SKM-1 (cell line): ENCODE data around the gene IL1RAP.
"Not testable (repeated sequence)": the region's sequence is repeated elsewhere in the genome, so short reads cannot be mapped to it uniquely, and the experiment has no call there.

Experiments
- DNase-seq: peaks from one replicate; lab custom pipeline; 2025; ENCODE audit not compliant: unreplicated experiment; lab: John Stamatoyannopoulos, UW

Gene IL1RAP

DNA sequence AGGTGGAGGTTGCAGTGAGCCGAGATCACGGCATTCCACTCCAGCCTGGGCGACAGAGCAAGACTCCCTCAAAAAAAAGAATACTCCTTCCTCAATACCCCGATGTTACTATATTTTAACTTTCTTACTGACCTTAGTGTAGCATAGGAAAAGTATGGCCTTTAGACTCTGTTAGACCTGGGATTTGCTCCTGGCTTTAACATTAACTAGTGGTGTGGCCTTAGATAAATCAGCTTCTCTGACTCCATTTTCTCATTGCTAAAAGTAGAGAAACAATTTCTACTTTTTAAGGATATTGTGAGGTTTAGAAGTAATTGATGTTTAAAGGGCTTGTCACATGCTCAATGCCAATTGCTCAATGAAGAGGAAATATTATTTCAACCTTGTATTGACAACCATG is 7.6 kb upstream of the IL1RAP start:
- no peak for DNase-seq

DNA sequence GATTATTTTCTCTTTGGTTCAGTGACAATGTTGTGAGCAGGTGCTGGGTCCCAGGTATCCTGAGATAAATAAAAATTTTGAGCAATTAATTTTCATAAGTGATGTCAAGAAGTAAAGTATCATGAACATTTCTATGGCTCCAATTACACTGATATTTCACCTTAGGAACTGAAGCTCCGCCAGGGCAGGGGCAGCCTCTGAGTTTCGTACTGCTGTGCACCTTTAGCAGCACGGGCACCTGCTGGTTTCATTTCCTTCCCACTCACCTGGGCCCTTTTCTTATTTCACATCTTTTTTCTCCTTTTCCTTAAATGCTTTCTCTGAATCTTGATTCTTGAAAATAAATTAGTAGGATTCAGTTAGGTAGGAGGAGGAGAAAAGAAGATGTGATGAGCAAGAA is 1.2 kb upstream of the IL1RAP start:
- DNase-seq: no peak

DNA sequence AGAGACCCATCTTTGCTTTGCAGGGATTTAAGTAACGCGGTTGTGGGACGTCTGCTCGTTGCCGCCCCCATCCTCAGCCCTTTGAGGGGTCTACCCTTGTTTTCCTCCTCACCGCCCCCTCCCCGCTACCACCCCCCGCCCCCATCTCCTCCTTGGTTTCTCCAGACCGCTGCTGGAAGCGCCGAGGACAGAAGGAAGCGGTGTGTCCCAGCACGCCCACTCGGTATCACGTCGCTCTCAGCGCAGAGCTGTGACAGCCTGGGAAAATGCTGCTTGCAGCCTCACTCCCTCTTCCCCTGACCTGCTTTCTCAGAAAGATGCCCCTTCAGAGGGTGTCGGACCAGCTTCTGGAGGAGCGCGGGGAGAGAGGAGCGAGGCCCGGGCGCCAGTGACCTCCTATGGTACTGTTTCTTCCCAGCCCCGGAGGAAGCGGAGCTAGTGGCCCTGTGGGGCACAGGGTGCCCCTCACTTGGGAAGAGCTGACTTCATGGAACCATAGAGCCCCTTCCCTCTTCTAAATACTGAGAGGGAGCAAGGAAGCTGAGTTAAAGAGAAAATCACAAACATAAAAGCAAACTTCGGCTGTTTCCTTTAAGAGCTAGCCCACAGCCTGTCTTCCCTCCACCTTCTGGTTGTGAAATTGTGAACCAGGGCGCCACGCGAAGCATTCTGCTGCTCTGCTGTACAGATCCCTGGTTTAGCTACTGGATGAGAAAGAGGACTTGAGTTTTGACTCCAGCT is 698 bp downstream of the IL1RAP start:
- DNase-seq: peak; percentile 21

DNA sequence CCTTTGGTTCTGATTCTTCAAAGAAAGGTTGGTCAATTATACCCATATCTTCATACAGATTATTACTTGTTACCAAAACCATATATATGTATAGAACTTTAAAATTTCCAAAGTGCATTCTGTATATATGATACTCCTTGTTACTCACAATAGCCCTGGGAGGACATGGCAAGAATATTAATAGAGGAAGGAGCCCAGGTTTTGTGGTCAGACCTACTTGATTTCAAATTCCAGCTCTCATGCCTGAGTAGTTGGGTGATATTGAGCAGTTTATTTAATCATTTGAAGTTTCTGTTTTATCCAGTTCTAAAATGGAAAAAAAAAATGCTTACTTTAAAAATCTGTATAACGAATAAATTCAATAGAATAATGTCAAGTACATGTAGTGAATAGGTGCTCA is 2.5 kb downstream of the IL1RAP start:
- DNase-seq: no peak

DNA sequence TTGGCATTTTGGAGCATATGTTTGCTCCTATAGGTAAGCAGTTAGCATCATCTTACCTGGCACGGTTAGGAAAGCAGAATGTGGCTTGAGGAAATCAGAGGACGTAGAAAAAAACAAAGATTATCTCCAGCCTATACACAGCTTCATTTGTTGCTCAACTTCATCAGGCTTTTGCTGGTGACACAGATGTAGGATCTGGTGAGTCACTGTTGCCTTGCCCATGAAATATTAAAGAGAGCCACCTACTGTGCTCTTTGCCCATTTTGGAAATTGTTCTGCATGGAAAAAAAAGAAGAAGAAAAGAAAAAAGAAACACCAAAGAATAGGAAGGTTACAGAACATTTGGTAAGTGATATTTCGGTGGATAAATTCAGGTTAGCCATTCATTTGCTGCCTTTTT is 3.8 kb downstream of the IL1RAP start:
- DNase-seq: no peak

DNA sequence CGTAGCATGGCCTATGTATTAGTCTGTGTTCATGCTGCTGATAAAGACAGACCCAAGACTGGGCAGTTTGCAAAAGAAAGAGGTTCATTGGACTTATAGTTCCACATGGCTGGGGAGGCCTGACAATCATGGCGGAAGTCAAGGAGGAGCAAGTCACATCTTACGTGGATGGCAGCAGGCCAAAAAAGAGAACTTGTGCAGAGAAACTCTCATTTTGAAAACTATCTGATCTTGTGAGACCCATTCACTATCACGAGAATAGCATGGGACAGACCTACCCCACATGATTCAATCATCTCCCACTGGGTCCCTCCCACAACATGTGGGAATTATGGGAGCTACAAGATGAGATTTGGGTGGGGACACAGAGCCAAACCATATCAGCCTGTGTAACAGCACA is 4.6 kb downstream of the IL1RAP start:
- not testable (repeated sequence) for DNase-seq

DNA sequence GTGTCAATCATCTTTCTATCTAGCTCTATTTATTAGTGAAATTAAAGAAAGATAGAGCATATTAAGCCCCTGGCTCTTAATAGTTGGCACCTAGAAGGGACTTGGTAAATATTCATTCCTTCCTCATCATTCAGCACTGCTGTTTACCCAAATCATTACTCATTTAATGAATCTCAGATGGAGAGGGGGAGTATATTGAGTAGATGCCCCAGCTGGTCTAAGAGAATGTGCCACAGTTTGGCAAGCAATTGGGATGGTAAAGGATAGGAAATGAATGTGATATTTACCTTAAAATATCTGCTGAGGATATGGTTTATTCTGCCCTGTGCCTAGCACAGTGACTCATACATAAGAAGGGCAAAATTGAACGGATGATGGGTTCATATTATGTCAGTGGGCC is 6.0 kb downstream of the IL1RAP start:
- no peak for DNase-seq

DNA sequence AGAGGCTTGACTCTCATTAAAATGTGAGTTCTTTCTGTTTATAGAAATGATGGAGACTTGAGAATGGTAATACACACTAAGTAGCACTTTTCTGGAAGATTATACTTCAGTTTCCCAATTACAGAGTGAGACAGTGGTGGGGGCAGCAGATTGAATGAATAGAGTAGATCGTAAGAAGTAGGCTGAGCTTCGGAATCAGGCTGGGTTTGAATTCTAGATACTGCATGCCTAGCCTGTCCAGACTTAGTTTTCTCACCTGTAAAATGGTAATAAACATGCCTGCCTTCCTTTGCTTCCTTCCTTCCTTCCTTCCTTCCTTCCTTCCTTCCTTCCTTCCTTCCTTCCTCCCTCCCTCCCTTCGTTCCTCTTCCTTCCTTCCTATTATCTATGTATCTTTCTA is 8.1 kb downstream of the IL1RAP start:
- no peak for DNase-seq

DNA sequence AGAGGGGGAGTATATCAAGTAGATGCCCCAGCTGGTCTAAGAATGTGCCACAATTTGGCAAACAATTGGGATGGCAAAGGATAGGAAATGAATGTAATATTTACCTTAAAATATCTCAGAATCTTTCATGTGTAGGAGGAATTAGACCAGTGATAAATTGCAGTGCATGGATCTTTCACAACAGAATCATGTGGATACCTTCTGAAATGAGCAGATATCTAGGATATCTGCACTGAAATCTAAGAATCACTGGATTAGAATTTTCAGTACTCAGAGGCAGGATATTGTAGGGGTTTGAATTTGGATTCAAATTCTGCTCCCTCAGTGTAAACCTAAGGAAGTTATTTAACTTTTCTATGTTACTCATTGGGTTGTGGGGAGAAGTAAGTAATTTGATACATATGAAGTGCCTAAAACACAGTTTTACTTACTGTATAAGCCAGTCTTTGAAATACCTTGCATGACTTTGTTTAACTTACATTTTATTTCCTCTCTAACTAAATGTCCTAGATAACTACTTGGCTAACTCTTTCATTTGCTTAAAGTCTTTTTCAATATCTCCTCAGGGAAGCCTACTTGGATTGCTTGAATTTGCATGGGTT is 8.8 kb downstream of the IL1RAP start:
- no peak for DNase-seq

DNA sequence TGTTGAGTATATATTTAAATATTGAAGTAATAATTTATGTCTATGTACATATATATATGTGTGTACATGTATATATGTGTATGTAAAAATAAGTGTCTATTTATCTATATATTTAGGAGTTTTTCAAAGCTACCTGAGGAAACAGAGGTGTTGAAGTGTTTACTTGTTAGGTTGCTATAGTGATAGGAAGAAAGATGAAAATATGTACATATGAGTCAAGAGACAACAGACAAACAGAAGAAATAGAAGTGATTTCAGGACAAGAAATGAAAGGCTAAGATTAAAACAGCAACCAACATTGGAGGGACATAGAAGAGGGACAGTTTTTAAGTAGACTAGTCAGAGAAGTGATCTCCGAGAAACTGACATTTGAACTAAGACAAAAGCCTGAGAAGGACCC is 11.1 kb downstream of the IL1RAP start:
- DNase-seq: no peak

DNA sequence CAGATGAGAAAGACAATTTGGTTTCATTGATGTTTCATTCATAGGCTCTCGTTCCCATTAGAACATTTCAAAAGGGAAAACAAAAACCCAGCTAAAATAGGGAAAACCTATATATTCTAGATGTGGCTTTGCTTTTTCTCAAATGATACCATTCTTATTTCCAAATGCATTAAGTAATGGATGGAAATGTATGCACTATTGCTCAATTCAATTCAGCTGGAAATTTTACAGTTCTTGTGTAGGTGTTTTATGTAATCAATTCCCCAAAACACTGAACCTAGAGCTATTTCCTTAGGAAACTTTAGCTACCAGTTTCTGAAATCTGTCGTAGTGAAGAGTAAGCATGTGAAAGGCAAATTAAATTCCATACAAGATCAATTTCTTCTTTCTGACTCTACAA is 11.7 kb downstream of the IL1RAP start:
- no peak for DNase-seq

DNA sequence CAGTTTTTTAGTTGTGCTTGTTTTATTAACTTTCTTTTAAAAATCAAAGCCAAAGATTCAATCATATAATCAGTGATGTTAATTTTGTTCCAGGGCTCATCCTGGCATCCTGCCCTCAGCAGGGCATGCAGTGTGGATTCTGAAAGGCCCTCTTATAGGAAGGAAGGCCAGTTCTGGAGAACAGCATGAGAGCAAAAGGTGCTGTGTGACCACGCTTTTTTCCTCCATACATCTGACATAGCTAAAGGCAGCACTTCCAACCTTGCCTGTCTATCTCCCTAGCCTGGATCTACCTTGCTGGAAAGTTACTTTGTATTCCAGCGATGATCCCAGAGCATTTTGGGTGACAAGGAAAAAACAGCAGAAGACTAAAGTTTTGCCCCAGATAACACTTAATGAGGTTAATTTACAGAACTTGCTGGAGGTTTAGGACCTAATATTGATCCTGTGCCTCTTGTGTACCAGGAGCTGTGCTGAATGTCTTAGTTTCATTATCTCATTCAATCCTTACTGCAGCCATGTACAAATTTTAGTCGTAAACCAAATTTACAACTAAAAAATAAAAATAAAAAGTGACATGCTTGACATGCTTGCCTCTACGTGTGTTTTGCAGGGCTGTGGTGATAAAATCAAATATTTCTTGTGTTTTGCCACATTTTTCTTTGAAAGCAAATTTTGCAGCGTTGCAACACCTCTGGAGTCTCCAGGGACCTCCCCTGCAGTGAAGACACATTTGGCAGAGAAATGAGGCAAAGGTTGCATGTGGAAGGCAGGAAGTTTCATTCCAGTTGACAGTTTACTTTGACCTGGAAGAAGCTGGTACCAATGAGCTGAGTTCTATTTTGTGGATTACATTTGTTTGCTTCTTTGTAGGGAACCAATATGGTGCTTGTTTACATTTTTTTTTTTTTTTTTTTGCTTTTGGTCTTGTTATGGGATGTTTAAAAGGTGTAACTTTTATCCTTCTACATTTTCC is 13.2 kb downstream of the IL1RAP start:
- no peak for DNase-seq

DNA sequence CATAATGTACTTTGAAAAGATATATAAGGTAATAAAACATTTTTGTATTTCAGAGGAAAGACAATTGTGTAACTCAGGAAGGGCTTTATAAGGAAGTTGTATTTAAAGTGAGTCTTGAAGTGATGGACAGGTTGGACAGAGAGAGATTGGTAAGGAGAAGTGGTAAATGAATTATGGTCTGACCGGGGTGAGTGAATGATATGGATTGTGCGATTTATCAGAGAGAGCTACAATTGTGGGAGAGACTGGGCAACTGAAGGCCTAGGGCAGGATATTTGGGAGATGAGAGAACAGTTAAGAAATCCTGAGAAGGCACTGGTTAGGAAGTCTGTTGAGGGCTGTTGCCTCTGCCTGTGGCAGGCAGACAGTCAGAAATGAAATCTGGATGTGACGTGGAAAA is 14.8 kb downstream of the IL1RAP start:
- peak; percentile 25 for DNase-seq

DNA sequence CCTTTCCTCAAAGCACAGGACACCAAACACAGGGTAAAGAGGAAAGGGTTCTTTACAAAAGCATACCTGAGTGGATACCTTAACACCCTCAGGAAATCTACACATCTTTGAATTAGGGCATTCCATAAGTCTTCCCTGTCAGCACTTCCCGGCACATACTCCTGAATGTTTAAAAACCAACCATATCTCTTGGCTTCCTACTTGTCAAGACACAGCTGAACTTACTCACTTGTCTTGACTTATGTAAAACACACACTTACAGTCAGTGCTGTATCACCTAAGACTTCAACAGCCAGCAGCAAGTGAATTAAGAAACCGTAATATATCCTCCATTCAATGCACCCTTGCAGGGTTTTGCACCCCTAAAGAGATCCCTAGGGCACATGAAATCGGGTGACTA is 17.5 kb downstream of the IL1RAP start:
- DNase-seq: no peak

DNA sequence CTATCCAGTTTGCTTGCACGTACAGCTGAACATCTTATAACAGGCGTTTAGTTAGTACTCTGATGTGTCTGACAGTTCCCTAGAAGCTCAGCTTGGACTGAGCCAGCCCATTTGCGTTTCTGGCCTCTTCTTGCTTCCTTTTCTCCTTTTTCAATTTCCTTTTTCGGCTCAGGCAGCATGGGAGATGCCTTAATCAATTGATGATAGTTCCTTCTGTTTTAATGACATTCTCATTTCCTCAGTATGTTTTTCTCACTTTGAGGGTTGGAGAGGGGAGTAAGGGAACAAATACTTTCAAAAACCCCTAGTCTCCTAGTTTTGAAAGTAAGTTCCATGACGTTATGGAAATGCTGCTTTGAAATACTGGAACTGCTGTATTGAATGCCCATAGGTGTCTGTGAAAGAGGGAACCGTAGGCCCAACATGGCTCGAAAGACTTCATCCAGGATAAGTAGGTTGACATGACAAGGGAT is 18.9 kb downstream of the IL1RAP start:
- no peak for DNase-seq

DNA sequence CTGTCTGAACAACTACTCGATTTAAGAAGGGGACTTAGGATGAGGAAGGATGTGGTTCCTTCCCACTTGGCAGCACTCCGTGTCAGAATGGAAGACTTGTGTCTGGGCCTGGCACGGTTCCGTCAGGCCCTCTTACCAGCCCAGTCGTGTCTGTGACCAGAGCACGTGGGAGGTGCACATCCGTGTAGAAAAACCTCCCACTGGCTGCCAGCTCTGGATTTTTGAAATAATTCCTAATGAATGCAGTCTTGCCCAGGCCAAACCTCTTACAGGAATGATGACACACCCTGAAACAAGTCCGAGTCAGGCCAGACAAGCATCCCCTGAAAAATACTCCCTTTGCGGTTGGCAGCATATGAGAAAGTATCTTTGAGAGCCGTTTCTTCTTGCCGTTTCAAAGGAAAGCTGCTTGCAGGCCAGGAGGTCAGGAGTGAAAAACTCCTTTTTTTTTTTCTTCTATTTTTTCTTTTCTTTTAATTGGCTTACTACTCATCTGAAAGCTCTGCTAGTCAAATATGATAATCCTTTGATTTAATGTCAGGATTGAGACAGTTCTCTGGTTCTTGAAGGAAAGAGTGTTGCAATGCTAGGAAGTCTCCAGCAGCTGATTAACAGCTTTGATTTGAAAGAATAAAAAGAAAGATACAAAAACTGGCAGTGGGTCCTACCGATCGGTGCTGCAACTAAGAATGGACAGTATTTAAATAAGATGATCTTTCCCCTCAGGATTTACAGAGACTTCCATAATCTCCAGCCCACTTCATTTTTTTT is 19.8 kb downstream of the IL1RAP start:
- DNase-seq: no peak

DNA sequence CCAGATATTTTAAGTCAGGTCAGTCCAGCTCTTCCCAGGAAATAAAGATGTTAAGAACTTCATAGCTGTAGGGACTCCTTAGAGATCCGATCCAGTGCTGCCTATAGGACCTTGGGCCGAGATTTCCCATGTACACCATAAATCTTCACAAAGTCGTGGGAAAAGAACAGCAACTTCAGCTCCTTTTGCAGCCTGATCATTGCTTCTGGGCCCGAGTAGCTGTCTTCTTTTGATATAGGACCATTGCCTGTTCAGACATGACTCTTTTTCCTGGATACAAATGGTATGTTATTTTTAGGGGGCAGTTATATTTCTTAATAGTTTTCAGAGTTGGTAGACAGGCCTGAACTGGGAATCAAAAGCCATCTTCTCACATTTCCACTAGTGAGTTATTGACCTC is 20.5 kb downstream of the IL1RAP start:
- DNase-seq: no peak

DNA sequence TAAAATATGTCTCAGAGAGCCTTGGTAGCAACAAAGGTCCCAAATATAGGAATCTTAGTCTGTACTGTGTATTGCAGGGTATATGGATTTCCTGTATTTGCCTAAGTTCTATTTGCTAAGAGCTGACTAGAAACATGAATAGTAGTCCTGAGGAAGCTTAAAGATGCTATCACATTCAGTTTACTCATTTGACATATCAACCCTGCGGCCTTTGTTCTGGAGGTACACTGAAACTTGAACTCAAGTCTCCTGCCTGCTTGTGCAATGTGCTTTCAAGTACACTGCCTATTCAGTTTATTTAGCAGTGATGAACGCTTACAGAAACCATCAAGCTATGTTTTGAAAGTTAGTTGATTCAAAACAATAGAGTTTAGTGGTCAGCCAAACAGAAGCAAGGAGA is 21.1 kb downstream of the IL1RAP start:
- DNase-seq: no peak

DNA sequence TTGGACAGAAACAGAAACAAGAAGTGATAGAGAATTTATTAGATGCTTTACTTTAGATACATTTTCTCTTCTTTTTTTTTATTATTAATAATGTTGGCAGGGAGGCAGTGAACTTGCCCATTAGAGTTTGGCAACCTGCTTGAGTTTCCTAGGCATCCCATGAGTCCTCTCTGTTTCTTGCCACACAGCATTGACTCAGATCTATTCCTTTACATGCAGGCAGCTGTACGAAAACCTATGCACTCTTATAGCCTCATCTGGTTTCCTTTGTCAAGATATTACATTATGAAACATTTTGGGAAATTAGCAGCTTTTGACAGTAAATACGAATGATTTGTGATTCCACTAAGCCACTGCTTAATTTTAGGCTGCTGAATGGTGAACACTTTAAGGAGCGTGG is 23.3 kb downstream of the IL1RAP start:
- no peak for DNase-seq

DNA sequence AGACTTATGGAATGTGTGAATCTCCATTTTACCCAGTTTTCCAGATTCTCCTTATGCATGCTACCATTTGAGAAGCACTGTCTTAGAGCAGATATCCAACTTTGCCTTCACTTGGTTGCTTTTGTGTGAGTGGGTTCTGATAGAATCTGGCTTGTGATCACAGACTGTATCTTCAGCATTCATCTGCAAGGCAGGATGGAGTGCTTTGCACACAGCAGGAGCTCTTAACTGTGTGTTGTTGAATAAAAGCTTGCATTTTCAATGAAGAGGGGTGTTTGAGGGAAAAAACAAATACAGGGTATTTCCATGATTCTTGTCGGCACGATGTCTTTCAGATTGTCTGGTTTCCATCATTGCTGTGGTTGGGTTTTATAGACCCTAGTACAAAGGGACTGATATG is 24.4 kb downstream of the IL1RAP start:
- no peak for DNase-seq

DNA sequence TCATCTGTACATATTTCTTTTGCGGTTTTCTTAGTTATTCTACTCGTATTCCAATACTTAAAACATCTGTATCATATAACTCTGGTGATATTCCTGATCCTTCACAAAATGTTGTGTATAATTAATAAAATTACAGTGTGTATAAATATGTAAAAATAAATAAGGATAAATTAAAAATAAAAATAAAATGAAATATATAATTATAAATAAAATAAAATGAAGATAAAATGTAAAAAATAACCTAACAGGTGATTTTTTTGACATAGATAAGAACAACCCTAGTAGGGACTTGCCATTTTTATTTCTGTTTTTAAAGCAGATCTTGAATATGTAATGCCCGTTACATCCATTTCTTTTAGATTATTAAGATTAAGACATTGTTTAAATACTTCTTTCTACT is 25.6 kb downstream of the IL1RAP start:
- no peak for DNase-seq
